Measurements from ENCODE around the gene DIP2C.

DNA sequence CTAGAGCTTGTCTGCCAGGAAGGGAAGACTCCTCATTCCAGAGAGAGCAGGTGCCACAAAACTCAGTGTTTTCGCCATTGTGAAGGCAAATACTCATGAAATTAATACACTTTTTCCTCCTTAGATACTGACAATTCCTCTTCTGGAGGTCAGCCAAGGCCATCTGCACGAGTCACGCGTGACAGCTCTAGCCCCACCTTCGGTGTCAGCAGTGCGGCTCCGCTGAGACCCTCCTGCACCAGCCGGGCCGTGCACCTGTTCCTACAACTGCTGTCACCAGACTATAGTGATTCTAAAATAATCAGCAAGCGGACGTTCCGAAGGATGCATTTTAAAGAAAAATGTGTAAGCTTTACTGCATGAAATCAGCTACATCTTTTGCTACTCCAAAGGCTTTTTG lies 127.7 kb downstream of the DIP2C start:
- TF ChIP-seq CTCF (IDR thresholded peaks at IDR 0.05) (no peak), POLR2A (IDR thresholded peaks at IDR 0.05) (no peak)

Measured in testis (tissue), 2 donors.